Measurements from ENCODE around the gene EFHD1. TPM values are rescaled to one million over a fixed set of nuclear protein-coding genes. Genes with fewer than 3 reads are reported as not detected.

The EFHD1 gene, protein sequence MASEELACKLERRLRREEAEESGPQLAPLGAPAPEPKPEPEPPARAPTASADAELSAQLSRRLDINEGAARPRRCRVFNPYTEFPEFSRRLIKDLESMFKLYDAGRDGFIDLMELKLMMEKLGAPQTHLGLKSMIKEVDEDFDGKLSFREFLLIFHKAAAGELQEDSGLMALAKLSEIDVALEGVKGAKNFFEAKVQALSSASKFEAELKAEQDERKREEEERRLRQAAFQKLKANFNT
- 0.07 TPM in 1 of 2 replicates, not detected in the other for total RNA-seq (2014; rRNA removed)
- Bru-seq, nascent RNA: percentile 20 among the genes with signal in this experiment
- percentile 32 among the genes with signal in this experiment for BruChase-seq, experiment 1, labeled RNA remaining after a 6-hour chase
- percentile 37 among the genes with signal in this experiment for BruChase-seq, experiment 2, labeled RNA remaining after a 2-hour chase
- long read RNA-seq, partial matches to known transcripts: 0 of 1 reads
- long read RNA-seq, other reads (novel, unspliced or antisense): 1 of 1 reads

GRCh38 chr2:232633413-232634205 is at the start of gene EFHD1:
Gene EFHD1, plus strand, starts transcription at chr2:232633604. Its CDS starts 101 bp downstream, at chr2:232633705.
- Histone ChIP-seq H3K36me3 (ENCODE audit: low read depth, low read length) (no peaks in the 10 kb centered on the region), H3K4me3 (ENCODE audit: low read length) (peak within 1 kb of the TSS; percentile 70), H3K9me3 (ENCODE audit: low read length) (no peaks in the 10 kb centered on the region), H4K20me1 (ENCODE audit: low read length) (no peaks in the 10 kb centered on the region), H3K79me2 (ENCODE audit: low read length) (no peaks in the 10 kb centered on the region), H3K9me2 (replicated peaks; ENCODE audit: low read length) (no peaks in the 10 kb centered on the region), H3K9ac (ENCODE audit: low read length) (no peak within 1 kb of the TSS; the same call in 1 of the 2 replicates), H3K27ac (ENCODE audit: low read length) (no peak within 1 kb of the TSS), H3K4me1 (ENCODE audit: insufficient read depth, low read length) (peaks cover 4% of the 10 kb centered on the region; the same call in 1 of the 2 replicates), H3K4me2 (ENCODE audit: low read length) (peak within 1 kb of the TSS; percentile 86), H2AFZ (ENCODE audit: low read length) (peak within 1 kb of the TSS; percentile 74), H3K27me3 (ENCODE audit: low read length) (no peaks in the 10 kb centered on the region), H3F3A (ENCODE audit: low read length, unreplicated experiment) (no peaks in the 10 kb centered on the region)
- intact Hi-C loops (cut with micrococcal nuclease): no loop called here
- CTCF ChIA-PET: interaction anchor here (1.3 kb wide), 1 partner anchor 22 kb away, joined by 3 read pairs; no protein-coding TSS in a partner anchor
- TF ChIP-seq EZH2 (IDR thresholded peaks at IDR 0.05; ENCODE audit: low read length, unreplicated experiment): no peak
- TF ChIP-seq EZH2phosphoT487 (IDR thresholded peaks at IDR 0.05; ENCODE audit: borderline replicate concordance, low read length): no peak
- TF ChIP-seq, protein P1, sequence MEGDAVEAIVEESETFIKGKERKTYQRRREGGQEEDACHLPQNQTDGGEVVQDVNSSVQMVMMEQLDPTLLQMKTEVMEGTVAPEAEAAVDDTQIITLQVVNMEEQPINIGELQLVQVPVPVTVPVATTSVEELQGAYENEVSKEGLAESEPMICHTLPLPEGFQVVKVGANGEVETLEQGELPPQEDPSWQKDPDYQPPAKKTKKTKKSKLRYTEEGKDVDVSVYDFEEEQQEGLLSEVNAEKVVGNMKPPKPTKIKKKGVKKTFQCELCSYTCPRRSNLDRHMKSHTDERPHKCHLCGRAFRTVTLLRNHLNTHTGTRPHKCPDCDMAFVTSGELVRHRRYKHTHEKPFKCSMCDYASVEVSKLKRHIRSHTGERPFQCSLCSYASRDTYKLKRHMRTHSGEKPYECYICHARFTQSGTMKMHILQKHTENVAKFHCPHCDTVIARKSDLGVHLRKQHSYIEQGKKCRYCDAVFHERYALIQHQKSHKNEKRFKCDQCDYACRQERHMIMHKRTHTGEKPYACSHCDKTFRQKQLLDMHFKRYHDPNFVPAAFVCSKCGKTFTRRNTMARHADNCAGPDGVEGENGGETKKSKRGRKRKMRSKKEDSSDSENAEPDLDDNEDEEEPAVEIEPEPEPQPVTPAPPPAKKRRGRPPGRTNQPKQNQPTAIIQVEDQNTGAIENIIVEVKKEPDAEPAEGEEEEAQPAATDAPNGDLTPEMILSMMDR (conservative IDR thresholded peaks at IDR 0.05; ENCODE audit: low read depth, low read length): no peak
- POLR2A ChIA-PET (ENCODE audit: unreplicated experiment): interaction anchor here (0.6 to 0.7 kb wide), 3 partner anchors 64 to 764 kb away, joined by 3 to 10 read pairs (median 4); partner anchors contain the start of genes EIF4E2 and TIGD1
- DNase-seq (no peak), ATAC-seq (peak; percentile 78)
- no TSS peak for BruUV-seq (replicated peaks)

GRCh38 chr2:232584238-232584637 is 49.2 kb upstream of the EFHD1 start:
- TF ChIP-seq, protein P1 (conservative IDR thresholded peaks at IDR 0.05; ENCODE audit: low read depth, low read length): no peak
- TF ChIP-seq EZH2phosphoT487 (IDR thresholded peaks at IDR 0.05; ENCODE audit: borderline replicate concordance, low read length): no peak
- no peak for TF ChIP-seq EZH2 (IDR thresholded peaks at IDR 0.05; ENCODE audit: low read length, unreplicated experiment)
- ChIA-PET CTCF (no interaction called here), POLR2A (ENCODE audit: unreplicated experiment) (no interaction called here)
- Histone ChIP-seq H3K27me3 (ENCODE audit: low read length) (no peaks in the 10 kb centered on the region), H3K27ac (ENCODE audit: low read length) (no peak overlapping the region), H3K9me3 (ENCODE audit: low read length) (no peaks in the 10 kb centered on the region), H3K4me1 (ENCODE audit: insufficient read depth, low read length) (peaks cover 11% of the 10 kb centered on the region), H2AFZ (ENCODE audit: low read length) (no peak overlapping the region), H3K79me2 (ENCODE audit: low read length) (no peaks in the 10 kb centered on the region), H3K4me3 (ENCODE audit: low read length) (no peak overlapping the region), H3K36me3 (ENCODE audit: low read depth, low read length) (no peaks in the 10 kb centered on the region), H3K9me2 (replicated peaks; ENCODE audit: low read length) (no peaks in the 10 kb centered on the region), H3K9ac (ENCODE audit: low read length) (no peak overlapping the region), H4K20me1 (ENCODE audit: low read length) (no peaks in the 10 kb centered on the region), H3F3A (ENCODE audit: low read length, unreplicated experiment) (no peaks in the 10 kb centered on the region), H3K4me2 (ENCODE audit: low read length) (no peak overlapping the region)
- intact Hi-C loops (cut with micrococcal nuclease): no loop called here
- no TSS peak for BruUV-seq (replicated peaks)
- DNase-seq (no peak), ATAC-seq (no peak)
